Loucy (cell line): ENCODE results near the gene TMPRSS13.
A peak's percentile ranks its signal among the peaks of the same experiment; 100 is the strongest.

Experiments used
- H2AFZ ChIP-seq: fragments of 200-600 bp; sonication (generic); 2 replicates; pipeline ENCODE4 v1.6.0; 2016; ENCODE audit warnings: antibody characterized with exemption, mild to moderate bottlenecking, low read length, moderate library complexity
- H3F3A ChIP-seq: fragments of 200-600 bp; 2 replicates; pipeline ENCODE4 v1.6.0; 2016; ENCODE audit warnings: antibody characterized with exemption, low read depth, mild to moderate bottlenecking
- H3K27me3 ChIP-seq: fragments of 200-600 bp; sonication (generic); 2 replicates; pipeline ENCODE4 v1.6.1; 2014; ENCODE audit warnings: low read length, mild to moderate bottlenecking; ENCODE audit not compliant: insufficient read depth, poor library complexity, severe bottlenecking
- H3K36me3 ChIP-seq: fragments of 200-600 bp; sonication (generic); 2 replicates; pipeline ENCODE4 v1.6.1; 2016; ENCODE audit warnings: low read length; ENCODE audit not compliant: insufficient read depth
- H3K4me1 ChIP-seq: fragments of 200-600 bp; sonication (generic); 2 replicates; pipeline ENCODE4 v1.5.1; 2014; ENCODE audit warnings: low read length, mild to moderate bottlenecking; ENCODE audit not compliant: insufficient read depth, poor library complexity, severe bottlenecking
- H3K4me2 ChIP-seq: fragments of 200-600 bp; sonication (generic); 2 replicates; pipeline ENCODE4 v1.6.0; 2014; ENCODE audit warnings: antibody characterized with exemption, low read length, low read depth, mild to moderate bottlenecking; ENCODE audit not compliant: poor library complexity, severe bottlenecking
- H3K4me3 ChIP-seq: fragments of 200-600 bp; sonication (generic); 2 replicates; pipeline ENCODE4 v1.5.1; 2014; ENCODE audit warnings: low read length, mild to moderate bottlenecking, mixed read lengths; ENCODE audit not compliant: poor library complexity, severe bottlenecking
- H3K79me2 ChIP-seq: fragments of 200-600 bp; sonication (generic); 2 replicates; pipeline ENCODE4 v1.6.1; 2014; ENCODE audit warnings: low read length; ENCODE audit not compliant: insufficient read depth
- H3K9ac ChIP-seq: fragments of 200-600 bp; sonication (generic); 2 replicates; pipeline ENCODE4 v1.6.0; 2014; ENCODE audit warnings: mild to moderate bottlenecking, low read depth, low read length, moderate library complexity; ENCODE audit not compliant: poor library complexity, severe bottlenecking
- H3K9me2 ChIP-seq: fragments of 200-600 bp; sonication (generic); replicated peaks from 2 replicates; pipeline ENCODE4 v1.6.1; 2016; ENCODE audit warnings: low read depth, low read length, mixed read lengths
- H3K9me3 ChIP-seq: fragments of 200-600 bp; sonication (generic); 2 replicates; pipeline ENCODE4 v1.6.1; 2014; ENCODE audit warnings: mild to moderate bottlenecking, antibody characterized with exemption, low read length, low read depth; ENCODE audit not compliant: insufficient read depth
- H4K20me1 ChIP-seq: fragments of 200-600 bp; sonication (generic); 2 replicates; pipeline ENCODE4 v1.6.0; 2014; ENCODE audit warnings: antibody characterized with exemption, low read length, mild to moderate bottlenecking; ENCODE audit not compliant: insufficient read depth, poor library complexity, severe bottlenecking
- CTCF ChIP-seq: fragments of 200-600 bp; sonication (generic); conservative IDR thresholded peaks from 2 replicates; pipeline ENCODE4 v1.5.1; 2014; ENCODE audit warnings: mild to moderate bottlenecking, antibody characterized with exemption, low read length
- EZH2phosphoT487 ChIP-seq: fragments of 200-600 bp; IDR thresholded peaks from 2 replicates; pipeline ENCODE4 v1.6.1; 2018; ENCODE audit warnings: antibody characterized with exemption, mild to moderate bottlenecking, moderate library complexity, borderline replicate concordance

The TMPRSS13 gene

GRCh38 chr11:117977029-117977428 lies 47.8 kb upstream of the TMPRSS13 start:
- Histone ChIP-seq H3K9me2 (no peaks in the 10 kb centered on the region), H3K9me3 (no peaks in the 10 kb centered on the region), H3K36me3 (no peaks in the 10 kb centered on the region), H4K20me1 (no peaks in the 10 kb centered on the region), H3K4me1 (peaks cover 37% of the 10 kb centered on the region), H3K27me3 (no peaks in the 10 kb centered on the region), H3F3A (no peaks in the 10 kb centered on the region), H3K4me3 (no peak overlapping the region), H2AFZ (peak overlapping the region; percentile 2; the same call in 1 of the 2 replicates), H3K9ac (no peak overlapping the region), H3K4me2 (no peak overlapping the region), H3K79me2 (no peaks in the 10 kb centered on the region)
- TF ChIP-seq EZH2phosphoT487, result no peak
- no peak for TF ChIP-seq CTCF

- Histone ChIP-seq H3K9me2 (no peaks in the 10 kb centered on the region), H3K4me3 (no peak overlapping the region), H4K20me1 (no peaks in the 10 kb centered on the region), H3K9me3 (no peaks in the 10 kb centered on the region), H3K4me1 (peaks cover 43% of the 10 kb centered on the region), H3F3A (no peaks in the 10 kb centered on the region), H3K4me2 (no peak overlapping the region), H3K9ac (no peak overlapping the region), H2AFZ (peak overlapping the region; percentile 2; the same call in 1 of the 2 replicates), H3K79me2 (no peaks in the 10 kb centered on the region), H3K36me3 (no peaks in the 10 kb centered on the region), H3K27me3 (no peaks in the 10 kb centered on the region)
- no peak for TF ChIP-seq EZH2phosphoT487
- TF ChIP-seq CTCF, result no peak
Measured at GRCh38 chr11:117976445-117976844, 47.2 kb upstream of the TMPRSS13 start.

GRCh38 chr11:117973503-117973860 lies 44.3 kb upstream of the TMPRSS13 start:
- Histone ChIP-seq H3F3A (no peaks in the 10 kb centered on the region), H3K9ac (no peak overlapping the region), H3K9me2 (no peaks in the 10 kb centered on the region), H3K4me1 (peaks cover 58% of the 10 kb centered on the region), H3K4me2 (no peak overlapping the region), H3K4me3 (no peak overlapping the region), H2AFZ (no peak overlapping the region), H3K9me3 (no peaks in the 10 kb centered on the region), H3K27me3 (no peaks in the 10 kb centered on the region), H4K20me1 (no peaks in the 10 kb centered on the region), H3K36me3 (no peaks in the 10 kb centered on the region), H3K79me2 (no peaks in the 10 kb centered on the region)
- TF ChIP-seq EZH2phosphoT487, result no peak
- no peak for TF ChIP-seq CTCF
